Measurements from ENCODE around the gene OPCML.

- TF ChIP-seq POLR2A (IDR thresholded peaks at IDR 0.05): no peak
- TF ChIP-seq, protein P1, sequence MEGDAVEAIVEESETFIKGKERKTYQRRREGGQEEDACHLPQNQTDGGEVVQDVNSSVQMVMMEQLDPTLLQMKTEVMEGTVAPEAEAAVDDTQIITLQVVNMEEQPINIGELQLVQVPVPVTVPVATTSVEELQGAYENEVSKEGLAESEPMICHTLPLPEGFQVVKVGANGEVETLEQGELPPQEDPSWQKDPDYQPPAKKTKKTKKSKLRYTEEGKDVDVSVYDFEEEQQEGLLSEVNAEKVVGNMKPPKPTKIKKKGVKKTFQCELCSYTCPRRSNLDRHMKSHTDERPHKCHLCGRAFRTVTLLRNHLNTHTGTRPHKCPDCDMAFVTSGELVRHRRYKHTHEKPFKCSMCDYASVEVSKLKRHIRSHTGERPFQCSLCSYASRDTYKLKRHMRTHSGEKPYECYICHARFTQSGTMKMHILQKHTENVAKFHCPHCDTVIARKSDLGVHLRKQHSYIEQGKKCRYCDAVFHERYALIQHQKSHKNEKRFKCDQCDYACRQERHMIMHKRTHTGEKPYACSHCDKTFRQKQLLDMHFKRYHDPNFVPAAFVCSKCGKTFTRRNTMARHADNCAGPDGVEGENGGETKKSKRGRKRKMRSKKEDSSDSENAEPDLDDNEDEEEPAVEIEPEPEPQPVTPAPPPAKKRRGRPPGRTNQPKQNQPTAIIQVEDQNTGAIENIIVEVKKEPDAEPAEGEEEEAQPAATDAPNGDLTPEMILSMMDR (IDR thresholded peaks at IDR 0.05): no peak
Measured at GRCh38 chr11:133285359-133285758, 246.9 kb downstream of the OPCML start.
